ENCODE results near the gene RRAGD.

DNA sequence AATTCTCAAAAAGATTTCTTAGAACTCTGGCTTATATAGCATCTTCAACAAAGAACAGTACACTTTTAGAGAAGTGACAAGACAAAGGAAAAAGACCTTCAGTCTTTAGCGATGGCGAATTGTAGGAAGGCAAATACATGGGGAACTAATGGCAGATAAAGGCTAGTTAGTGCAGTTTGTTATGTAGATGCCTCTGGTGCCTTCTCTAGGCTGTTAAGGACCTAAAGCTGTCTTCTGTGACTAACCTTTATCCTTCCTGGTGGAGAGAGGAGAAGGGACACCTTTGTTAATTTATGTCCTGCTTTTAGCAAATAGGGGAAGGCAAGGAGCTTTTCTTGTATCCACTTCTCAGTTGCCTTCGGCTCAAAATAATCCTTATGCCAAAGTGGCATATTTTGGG is 28.1 kb upstream of the RRAGD start:
- TF ChIP-seq, protein P1, sequence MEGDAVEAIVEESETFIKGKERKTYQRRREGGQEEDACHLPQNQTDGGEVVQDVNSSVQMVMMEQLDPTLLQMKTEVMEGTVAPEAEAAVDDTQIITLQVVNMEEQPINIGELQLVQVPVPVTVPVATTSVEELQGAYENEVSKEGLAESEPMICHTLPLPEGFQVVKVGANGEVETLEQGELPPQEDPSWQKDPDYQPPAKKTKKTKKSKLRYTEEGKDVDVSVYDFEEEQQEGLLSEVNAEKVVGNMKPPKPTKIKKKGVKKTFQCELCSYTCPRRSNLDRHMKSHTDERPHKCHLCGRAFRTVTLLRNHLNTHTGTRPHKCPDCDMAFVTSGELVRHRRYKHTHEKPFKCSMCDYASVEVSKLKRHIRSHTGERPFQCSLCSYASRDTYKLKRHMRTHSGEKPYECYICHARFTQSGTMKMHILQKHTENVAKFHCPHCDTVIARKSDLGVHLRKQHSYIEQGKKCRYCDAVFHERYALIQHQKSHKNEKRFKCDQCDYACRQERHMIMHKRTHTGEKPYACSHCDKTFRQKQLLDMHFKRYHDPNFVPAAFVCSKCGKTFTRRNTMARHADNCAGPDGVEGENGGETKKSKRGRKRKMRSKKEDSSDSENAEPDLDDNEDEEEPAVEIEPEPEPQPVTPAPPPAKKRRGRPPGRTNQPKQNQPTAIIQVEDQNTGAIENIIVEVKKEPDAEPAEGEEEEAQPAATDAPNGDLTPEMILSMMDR (IDR thresholded peaks at IDR 0.05 in 4 of 5, conservative IDR thresholded peaks at IDR 0.05 in 1 of 5) = no peak
- no peak for TF ChIP-seq POLR2A (IDR thresholded peaks at IDR 0.05)
